A549 (cell line): ENCODE data around the gene C2. TPM values are rescaled to one million over a fixed set of nuclear protein-coding genes. Genes with fewer than 3 reads are reported as not detected.

ENCODE experiments used
- polyA plus RNA-seq, 4 experiments: library from polyadenylated mRNA; depleted of rRNA in 3 of 4; stranded (reverse); fragments of >200 nt; fragmentation: RNase III in 1 of 4; extraction: RNeasy Plus Mini Kit Qiagen cat#74134 plus additional on column Dnase treatment in 1 of 4; gene quantifications; 2 replicates in 3 of 4; 3 replicates in 1 of 4; pipeline ENCODE4 v1.2.3, GENCODE V29; 2011 to 2017
- small RNA-seq, 6 experiments: library from RNA; depleted of rRNA; stranded (forward); fragments of <200 nt; gene quantifications; one replicate each; pipeline ENCODE3, GENCODE V24; 2012

The C2 gene
- polyA plus RNA-seq, 2 of the 4 experiments (the other 2 are of a cell fraction): 0.22 to 0.87 TPM

Small RNA genes within 50 kb of the gene (small RNA-seq; reads per million reads assigned to genes)
- 0 reads per million in 6 experiments for gene AL645922.1

Other genes with a start within 250 kb of the C2 start
Only the 30 nearest of the 34 such genes appear.
- 22.3 and 22.6 TPM in 2 replicates for gene ABHD16A, start 224.4 kb upstream of the C2 start, polyA plus RNA-seq (2011; rRNA removed)
- gene ABHD16A, start 224.4 kb upstream of the C2 start, polyA plus RNA-seq (2017; fragmentation: RNase III; extraction: RNeasy Plus Mini Kit Qiagen cat#74134 plus additional on column Dnase treatment): 14.5 to 16.6 TPM (median 16.2 TPM) in 3 replicates
- gene LY6G6F, start 220.9 kb upstream of the C2 start, polyA plus RNA-seq (2011; rRNA removed): not detected in 2 replicates
- gene LY6G6F, start 220.9 kb upstream of the C2 start, polyA plus RNA-seq (2017; fragmentation: RNase III; extraction: RNeasy Plus Mini Kit Qiagen cat#74134 plus additional on column Dnase treatment): not detected in 3 replicates
- not detected in 2 replicates for gene LY6G6D, start 212.4 kb upstream of the C2 start, polyA plus RNA-seq (2011; rRNA removed)
- not detected in 3 replicates for gene LY6G6D, start 212.4 kb upstream of the C2 start, polyA plus RNA-seq (2017; fragmentation: RNase III; extraction: RNeasy Plus Mini Kit Qiagen cat#74134 plus additional on column Dnase treatment)
- 0.08 and 0.11 TPM in 2 replicates for gene LY6G6C, start 206.0 kb upstream of the C2 start, polyA plus RNA-seq (2011; rRNA removed)
- 0.11 to 0.21 TPM in 2 of 3 replicates, not detected in the other for gene LY6G6C, start 206.0 kb upstream of the C2 start, polyA plus RNA-seq (2017; fragmentation: RNase III; extraction: RNeasy Plus Mini Kit Qiagen cat#74134 plus additional on column Dnase treatment)
- gene MPIG6B, start 204.3 kb upstream of the C2 start, polyA plus RNA-seq (2011; rRNA removed): not detected in 2 replicates
- not detected in 3 replicates for gene MPIG6B, start 204.3 kb upstream of the C2 start, polyA plus RNA-seq (2017; fragmentation: RNase III; extraction: RNeasy Plus Mini Kit Qiagen cat#74134 plus additional on column Dnase treatment)
- gene DDAH2, start 198.4 kb upstream of the C2 start, polyA plus RNA-seq (2011; rRNA removed): 19.3 and 20.6 TPM in 2 replicates
- gene DDAH2, start 198.4 kb upstream of the C2 start, polyA plus RNA-seq (2017; fragmentation: RNase III; extraction: RNeasy Plus Mini Kit Qiagen cat#74134 plus additional on column Dnase treatment): 44.8 to 57.3 TPM (median 54.5 TPM) in 3 replicates
- gene CLIC1, start 191.2 kb upstream of the C2 start, polyA plus RNA-seq (2011; rRNA removed): 346 and 397 TPM in 2 replicates
- gene CLIC1, start 191.2 kb upstream of the C2 start, polyA plus RNA-seq (2017; fragmentation: RNase III; extraction: RNeasy Plus Mini Kit Qiagen cat#74134 plus additional on column Dnase treatment): 249 to 283 TPM (median 251 TPM) in 3 replicates
- 36.5 and 42.6 TPM in 2 replicates for gene MSH5, start 187.7 kb upstream of the C2 start, polyA plus RNA-seq (2011; rRNA removed)
- 17.1 to 18.8 TPM (median 17.4 TPM) in 3 replicates for gene MSH5, start 187.7 kb upstream of the C2 start, polyA plus RNA-seq (2017; fragmentation: RNase III; extraction: RNeasy Plus Mini Kit Qiagen cat#74134 plus additional on column Dnase treatment)
- 3.3 and 6.9 TPM in 2 replicates for gene SAPCD1, start 165.1 kb upstream of the C2 start, polyA plus RNA-seq (2011; rRNA removed)
- gene SAPCD1, start 165.1 kb upstream of the C2 start, polyA plus RNA-seq (2017; fragmentation: RNase III; extraction: RNeasy Plus Mini Kit Qiagen cat#74134 plus additional on column Dnase treatment): 5.8 to 7.5 TPM (median 7.1 TPM) in 3 replicates
- gene VWA7, start 150.4 kb upstream of the C2 start, polyA plus RNA-seq (2011; rRNA removed): 1.1 TPM in 2 replicates
- gene VWA7, start 150.4 kb upstream of the C2 start, polyA plus RNA-seq (2017; fragmentation: RNase III; extraction: RNeasy Plus Mini Kit Qiagen cat#74134 plus additional on column Dnase treatment): 0.95 to 1.1 TPM (median 0.98 TPM) in 3 replicates
- 17.7 and 24.7 TPM in 2 replicates for gene VARS1, start 132.0 kb upstream of the C2 start, polyA plus RNA-seq (2011; rRNA removed)
- 57.2 to 58.4 TPM (median 58.3 TPM) in 3 replicates for gene VARS1, start 132.0 kb upstream of the C2 start, polyA plus RNA-seq (2017; fragmentation: RNase III; extraction: RNeasy Plus Mini Kit Qiagen cat#74134 plus additional on column Dnase treatment)
- 54.7 and 73.8 TPM in 2 replicates for gene LSM2, start 120.8 kb upstream of the C2 start, polyA plus RNA-seq (2011; rRNA removed)
- gene LSM2, start 120.8 kb upstream of the C2 start, polyA plus RNA-seq (2017; fragmentation: RNase III; extraction: RNeasy Plus Mini Kit Qiagen cat#74134 plus additional on column Dnase treatment): 58.9 to 65.3 TPM (median 59.6 TPM) in 3 replicates
- 1.2 and 1.6 TPM in 2 replicates for gene HSPA1L, start 112.4 kb upstream of the C2 start, polyA plus RNA-seq (2011; rRNA removed)
- gene HSPA1L, start 112.4 kb upstream of the C2 start, polyA plus RNA-seq (2017; fragmentation: RNase III; extraction: RNeasy Plus Mini Kit Qiagen cat#74134 plus additional on column Dnase treatment): 1.2 to 1.7 TPM (median 1.4 TPM) in 3 replicates
- gene HSPA1A, start 112.2 kb upstream of the C2 start, polyA plus RNA-seq (2011; rRNA removed): 88.2 and 122 TPM in 2 replicates
- 129 to 204 TPM (median 194 TPM) in 3 replicates for gene HSPA1A, start 112.2 kb upstream of the C2 start, polyA plus RNA-seq (2017; fragmentation: RNase III; extraction: RNeasy Plus Mini Kit Qiagen cat#74134 plus additional on column Dnase treatment)
- 52.7 and 70.6 TPM in 2 replicates for gene HSPA1B, start 100.0 kb upstream of the C2 start, polyA plus RNA-seq (2011; rRNA removed)
- gene HSPA1B, start 100.0 kb upstream of the C2 start, polyA plus RNA-seq (2017; fragmentation: RNase III; extraction: RNeasy Plus Mini Kit Qiagen cat#74134 plus additional on column Dnase treatment): 56.7 to 125 TPM (median 98.6 TPM) in 3 replicates
- 15.8 and 20.6 TPM in 2 replicates for gene NEU1, start 64.9 kb upstream of the C2 start, polyA plus RNA-seq (2011; rRNA removed)
- gene NEU1, start 64.9 kb upstream of the C2 start, polyA plus RNA-seq (2017; fragmentation: RNase III; extraction: RNeasy Plus Mini Kit Qiagen cat#74134 plus additional on column Dnase treatment): 12.8 to 19.2 TPM (median 16.0 TPM) in 3 replicates
- 0.24 and 0.27 TPM in 2 replicates for gene SLC44A4, start 48.7 kb upstream of the C2 start, polyA plus RNA-seq (2011; rRNA removed)
- gene SLC44A4, start 48.7 kb upstream of the C2 start, polyA plus RNA-seq (2017; fragmentation: RNase III; extraction: RNeasy Plus Mini Kit Qiagen cat#74134 plus additional on column Dnase treatment): not detected in 3 replicates
- gene EHMT2, start 30.0 kb upstream of the C2 start, polyA plus RNA-seq (2011; rRNA removed): 15.4 and 16.4 TPM in 2 replicates
- gene EHMT2, start 30.0 kb upstream of the C2 start, polyA plus RNA-seq (2017; fragmentation: RNase III; extraction: RNeasy Plus Mini Kit Qiagen cat#74134 plus additional on column Dnase treatment): 27.0 to 32.3 TPM (median 30.9 TPM) in 3 replicates
- 2.2 and 2.9 TPM in 2 replicates for gene ZBTB12, start 25.6 kb upstream of the C2 start, polyA plus RNA-seq (2011; rRNA removed)
- 8.4 to 10.1 TPM (median 10.0 TPM) in 3 replicates for gene ZBTB12, start 25.6 kb upstream of the C2 start, polyA plus RNA-seq (2017; fragmentation: RNase III; extraction: RNeasy Plus Mini Kit Qiagen cat#74134 plus additional on column Dnase treatment)
- gene CFB, start 18.4 kb downstream of the C2 start, polyA plus RNA-seq (2011; rRNA removed): 5.6 and 8.6 TPM in 2 replicates
- 2.7 to 4.9 TPM (median 4.4 TPM) in 3 replicates for gene CFB, start 18.4 kb downstream of the C2 start, polyA plus RNA-seq (2017; fragmentation: RNase III; extraction: RNeasy Plus Mini Kit Qiagen cat#74134 plus additional on column Dnase treatment)
- 54.1 and 64.2 TPM in 2 replicates for gene NELFE, start 31.3 kb downstream of the C2 start, polyA plus RNA-seq (2011; rRNA removed)
- gene NELFE, start 31.3 kb downstream of the C2 start, polyA plus RNA-seq (2017; fragmentation: RNase III; extraction: RNeasy Plus Mini Kit Qiagen cat#74134 plus additional on column Dnase treatment): 70.6 to 73.6 TPM (median 72.4 TPM) in 3 replicates
- 20.8 and 23.4 TPM in 2 replicates for gene SKIC2, start 31.5 kb downstream of the C2 start, polyA plus RNA-seq (2011; rRNA removed)
- gene SKIC2, start 31.5 kb downstream of the C2 start, polyA plus RNA-seq (2017; fragmentation: RNase III; extraction: RNeasy Plus Mini Kit Qiagen cat#74134 plus additional on column Dnase treatment): 33.2 to 40.5 TPM (median 37.5 TPM) in 3 replicates
- 12.7 and 16.0 TPM in 2 replicates for gene DXO, start 44.4 kb downstream of the C2 start, polyA plus RNA-seq (2011; rRNA removed)
- 11.6 to 15.6 TPM (median 14.6 TPM) in 3 replicates for gene DXO, start 44.4 kb downstream of the C2 start, polyA plus RNA-seq (2017; fragmentation: RNase III; extraction: RNeasy Plus Mini Kit Qiagen cat#74134 plus additional on column Dnase treatment)
- gene C4A, start 54.3 kb downstream of the C2 start, polyA plus RNA-seq (2011; rRNA removed): 1.6 and 1.8 TPM in 2 replicates
- gene C4A, start 54.3 kb downstream of the C2 start, polyA plus RNA-seq (2017; fragmentation: RNase III; extraction: RNeasy Plus Mini Kit Qiagen cat#74134 plus additional on column Dnase treatment): 1.3 to 1.4 TPM (median 1.4 TPM) in 3 replicates
- gene C4B, start 87.1 kb downstream of the C2 start, polyA plus RNA-seq (2011; rRNA removed): 1.2 and 1.3 TPM in 2 replicates
- gene C4B, start 87.1 kb downstream of the C2 start, polyA plus RNA-seq (2017; fragmentation: RNase III; extraction: RNeasy Plus Mini Kit Qiagen cat#74134 plus additional on column Dnase treatment): 1.0 to 1.3 TPM (median 1.3 TPM) in 3 replicates
- not detected in 2 replicates for gene CYP21A2, start 110.7 kb downstream of the C2 start, polyA plus RNA-seq (2011; rRNA removed)
- gene CYP21A2, start 110.7 kb downstream of the C2 start, polyA plus RNA-seq (2017; fragmentation: RNase III; extraction: RNeasy Plus Mini Kit Qiagen cat#74134 plus additional on column Dnase treatment): not detected in 3 replicates
- gene TNXB, start 181.6 kb downstream of the C2 start, polyA plus RNA-seq (2011; rRNA removed): 0.80 and 1.3 TPM in 2 replicates
- 0.51 to 1.7 TPM (median 0.64 TPM) in 3 replicates for gene TNXB, start 181.6 kb downstream of the C2 start, polyA plus RNA-seq (2017; fragmentation: RNase III; extraction: RNeasy Plus Mini Kit Qiagen cat#74134 plus additional on column Dnase treatment)
- gene ATF6B, start 200.5 kb downstream of the C2 start, polyA plus RNA-seq (2011; rRNA removed): 19.3 and 41.2 TPM in 2 replicates
- 23.1 to 33.8 TPM (median 29.0 TPM) in 3 replicates for gene ATF6B, start 200.5 kb downstream of the C2 start, polyA plus RNA-seq (2017; fragmentation: RNase III; extraction: RNeasy Plus Mini Kit Qiagen cat#74134 plus additional on column Dnase treatment)
- 3.5 and 3.8 TPM in 2 replicates for gene FKBPL, start 202.6 kb downstream of the C2 start, polyA plus RNA-seq (2011; rRNA removed)
- 7.0 to 7.5 TPM (median 7.2 TPM) in 3 replicates for gene FKBPL, start 202.6 kb downstream of the C2 start, polyA plus RNA-seq (2017; fragmentation: RNase III; extraction: RNeasy Plus Mini Kit Qiagen cat#74134 plus additional on column Dnase treatment)
- 0.19 and 0.40 TPM in 2 replicates for gene PRRT1, start 224.2 kb downstream of the C2 start, polyA plus RNA-seq (2011; rRNA removed)
- 0.52 to 1.0 TPM (median 0.63 TPM) in 3 replicates for gene PRRT1, start 224.2 kb downstream of the C2 start, polyA plus RNA-seq (2017; fragmentation: RNase III; extraction: RNeasy Plus Mini Kit Qiagen cat#74134 plus additional on column Dnase treatment)